Panc1 (cell line): ENCODE data around the gene PGM5.

Experiments
- CTCF ChIP-seq: fragments of 450-650 bp; IDR thresholded peaks from 2 replicates; pipeline ENCODE4 v1.5.1; 2017; ENCODE audit warnings: mild to moderate bottlenecking
- POLR2AphosphoS5 ChIP-seq: IDR thresholded peaks from 2 replicates; pipeline ENCODE4 v1.6.1; 2012; ENCODE audit warnings: mild to moderate bottlenecking, low read depth, low read length, moderate library complexity
- REST ChIP-seq, 2 experiments: IDR thresholded peaks; 2 replicates each; pipeline ENCODE4 v1.6.1; 2011 to 2012; ENCODE audit warnings: low read depth in 2 of 2, control low read depth in 1 of 2, low read length in 1 of 2, mild to moderate bottlenecking in 1 of 2, moderate library complexity in 1 of 2; ENCODE audit not compliant: insufficient read depth in 1 of 2
- SIN3A ChIP-seq: IDR thresholded peaks from 2 replicates; pipeline ENCODE4 v1.6.1; 2012; ENCODE audit warnings: low read depth, mild to moderate bottlenecking, low read length, moderate library complexity, borderline replicate concordance; ENCODE audit not compliant: insufficient read depth
- TCF7L2 ChIP-seq: IDR thresholded peaks from 2 replicates; pipeline ENCODE4 v1.6.1; 2011; ENCODE audit warnings: mild to moderate bottlenecking, low read depth, low read length, inconsistent platforms

- TF ChIP-seq CTCF (no peak), POLR2AphosphoS5 (no peak), SIN3A (no peak), TCF7L2 (no peak), REST (IDR thresholded peaks at IDR 0.05; ENCODE audit: insufficient read depth in 1 of 2, low read depth in 2 of 2, low read length in 1 of 2) (no peak)
Observed at GRCh38 chr9:68476847-68477246, 120.4 kb downstream of the PGM5 start.
